Activated CD4-positive, alpha-beta T cell treated with anti-CD3 and anti-CD28 coated beads, Interleukin-2, amount 10 ng/mL, durations not matched to agents 7 days and 5 days (primary cell): Measurements from ENCODE around the gene SIGLEC6. TPM values are rescaled to one million over a fixed set of nuclear protein-coding genes. Genes with fewer than 3 reads are reported as not detected.

Source experiments
- CTCF ChIA-PET: fragments of 350-600 bp; sonication (Branson Sonifier 250); formaldehyde crosslinking; loops from one replicate; lab custom pipeline; 2021; ENCODE audit warnings: antibody characterized with exemption; lab: Charles Lee
- POLR2A ChIA-PET: fragments of 350-600 bp; sonication (Branson Sonifier 250); formaldehyde crosslinking; loops from one replicate; lab custom pipeline; 2021; ENCODE audit warnings: antibody characterized with exemption; lab: Charles Lee
- DNase-seq: peaks from one replicate; pipeline ENCODE4 v3.0.0-alpha.2; 2020
- H3K27ac Mint-ChIP-seq: one replicate; pipeline ENCODE4 v1.8.0; 2021; ENCODE audit warnings: mild to moderate bottlenecking, moderate library complexity, mixed read lengths
- H3K27me3 Mint-ChIP-seq: one replicate; pipeline ENCODE4 v1.8.0; 2021; ENCODE audit warnings: mixed read lengths
- H3K36me3 Mint-ChIP-seq: one replicate; pipeline ENCODE4 v1.8.0; 2021; ENCODE audit warnings: low read depth, mixed read lengths
- H3K4me1 Mint-ChIP-seq: one replicate; pipeline ENCODE4 v1.8.0; 2021; ENCODE audit warnings: mixed read lengths
- H3K4me3 Mint-ChIP-seq: one replicate; pipeline ENCODE4 v1.8.0; 2021; ENCODE audit warnings: mild to moderate bottlenecking, moderate library complexity, mixed read lengths
- H3K9me3 Mint-ChIP-seq: one replicate; pipeline ENCODE4 v1.8.0; 2021; ENCODE audit warnings: mixed read lengths
- total RNA-seq, 2 experiments: library from RNA; stranded (reverse); gene quantifications; one replicate each; pipeline ENCODE4 v1.2.3, GENCODE V29; 2021

The SIGLEC6 gene
- total RNA-seq, 2 experiments from 2014 or later: 0.29 to 0.69 TPM

DNA sequence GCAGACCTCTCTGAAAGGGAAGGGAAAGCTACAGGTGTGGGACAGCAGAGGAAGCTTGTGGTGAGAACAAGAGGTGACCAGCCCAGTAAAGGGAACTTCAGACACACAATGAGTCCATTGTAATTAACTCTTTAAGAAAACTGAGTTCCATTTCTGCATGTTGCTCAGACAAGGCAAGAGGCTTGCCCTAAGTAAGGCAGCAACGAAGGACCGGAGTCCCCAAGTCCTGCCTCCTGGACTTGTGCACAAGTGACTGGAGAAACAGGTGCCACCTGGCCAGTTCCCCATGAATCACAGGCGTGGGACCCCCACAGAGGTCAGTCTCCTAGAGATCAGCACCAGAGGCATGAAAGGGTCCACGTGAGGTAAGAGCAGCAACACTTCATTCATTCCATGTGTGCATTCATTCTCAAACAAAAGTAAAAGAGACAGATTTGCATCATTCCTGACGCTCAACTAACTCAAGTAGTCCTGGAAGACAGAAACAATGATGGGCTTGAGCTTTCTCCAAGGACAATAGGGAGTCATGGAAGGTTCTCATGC is 14.7 kb upstream of the SIGLEC6 start:
- H3K4me3 Mint-ChIP-seq: no peak overlapping the region
- no peak for DNase-seq

GRCh38 chr19:51544038-51544437 is 12.6 kb upstream of the SIGLEC6 start:
- Mint-ChIP-seq H3K27me3 (peaks cover 11% of the 10 kb centered on the region), H3K4me1 (peaks cover 30% of the 10 kb centered on the region)

More for the DNA sequence above, 14.7 kb upstream of the SIGLEC6 start:
- peaks cover 9% of the 10 kb centered on the region for H3K27me3 Mint-ChIP-seq
- H3K9me3 Mint-ChIP-seq: no peaks in the 10 kb centered on the region
- ChIA-PET CTCF (interaction anchor here (1.3 kb wide), 1 partner anchor 11 kb away, joined by 3 read pairs; no protein-coding TSS in a partner anchor), POLR2A (no interaction called here)
- H3K4me1 Mint-ChIP-seq: peaks cover 46% of the 10 kb centered on the region
- peak overlapping the region; percentile 79 for H3K27ac Mint-ChIP-seq
- peaks cover 2% of the 10 kb centered on the region for H3K36me3 Mint-ChIP-seq

DNA sequence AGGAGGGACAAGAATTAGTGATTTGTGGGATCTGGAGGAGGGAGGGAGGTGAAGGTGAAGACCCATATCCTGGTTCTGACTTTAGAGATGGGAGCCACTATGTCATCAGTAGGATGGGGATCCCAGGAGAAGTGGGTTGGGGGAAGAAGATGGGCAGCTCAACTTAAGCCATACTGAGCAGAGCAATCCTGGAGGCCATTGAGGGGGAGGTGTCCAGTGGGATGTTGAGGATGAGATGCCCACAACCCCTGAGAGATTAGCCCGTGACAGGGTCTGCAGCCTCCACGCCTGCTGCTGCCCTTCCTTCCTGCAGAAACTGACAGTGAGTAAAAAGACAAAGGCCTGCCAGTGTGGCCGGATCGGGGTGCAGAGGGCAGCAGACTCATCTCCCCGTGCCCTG is 11.2 kb upstream of the SIGLEC6 start:
- H3K27ac Mint-ChIP-seq: no peak overlapping the region
- peaks cover 19% of the 10 kb centered on the region for H3K27me3 Mint-ChIP-seq
- CTCF ChIA-PET: no interaction called here
- POLR2A ChIA-PET: no interaction called here
- H3K9me3 Mint-ChIP-seq: no peaks in the 10 kb centered on the region
- no peaks in the 10 kb centered on the region for H3K36me3 Mint-ChIP-seq
- no peak overlapping the region for H3K4me3 Mint-ChIP-seq
- DNase-seq: no peak
- H3K4me1 Mint-ChIP-seq: peaks cover 18% of the 10 kb centered on the region

More at GRCh38 chr19:51544038-51544437, 12.6 kb upstream of the SIGLEC6 start:
- ChIA-PET CTCF (no interaction called here), POLR2A (no interaction called here)
- H3K4me3 Mint-ChIP-seq: no peak overlapping the region
- H3K36me3 Mint-ChIP-seq: no peaks in the 10 kb centered on the region
- DNase-seq: no peak
- H3K9me3 Mint-ChIP-seq: no peaks in the 10 kb centered on the region
- no peak overlapping the region for H3K27ac Mint-ChIP-seq

- POLR2A ChIA-PET: no interaction called here
- Mint-ChIP-seq H3K36me3 (no peaks in the 10 kb centered on the region), H3K4me3 (no peak overlapping the region), H3K4me1 (peaks cover 9% of the 10 kb centered on the region), H3K9me3 (no peaks in the 10 kb centered on the region), H3K27ac (no peak overlapping the region), H3K27me3 (peaks cover 23% of the 10 kb centered on the region)
- DNase-seq: no peak
- CTCF ChIA-PET: interaction anchor here (0.6 kb wide), 1 partner anchor 898 kb away, joined by 3 read pairs; no protein-coding TSS in a partner anchor
These were observed 10.2 kb upstream of the SIGLEC6 start for GRCh38 chr19:51541458-51542357.

GRCh38 chr19:51539821-51540366 is 8.4 kb upstream of the SIGLEC6 start:
- Mint-ChIP-seq H3K4me3 (no peak overlapping the region), H3K27me3 (peaks cover 35% of the 10 kb centered on the region), H3K9me3 (no peaks in the 10 kb centered on the region), H3K36me3 (no peaks in the 10 kb centered on the region), H3K4me1 (no peaks in the 10 kb centered on the region), H3K27ac (no peak overlapping the region)
- ChIA-PET CTCF (no interaction called here), POLR2A (no interaction called here)
- DNase-seq: no peak

DNA sequence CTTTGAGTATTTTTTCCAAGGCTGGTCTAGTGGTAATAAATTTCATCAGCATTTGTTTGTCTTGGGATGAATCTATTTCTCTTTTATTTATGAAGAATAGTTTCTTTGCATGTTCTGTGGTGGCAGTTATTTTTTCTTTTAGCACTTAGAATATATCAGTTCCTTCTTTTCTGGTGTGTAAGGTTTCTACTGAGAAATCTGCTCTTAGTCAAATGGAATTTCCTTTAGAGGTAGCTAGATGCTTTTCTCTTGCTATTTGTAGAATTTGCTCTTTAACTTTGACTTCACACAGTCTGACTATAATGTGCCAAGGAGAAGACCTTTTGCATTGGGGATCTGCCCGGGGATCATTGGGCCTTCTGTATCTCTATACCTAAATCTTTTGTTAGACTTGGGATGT is 4.1 kb upstream of the SIGLEC6 start:
- Mint-ChIP-seq H3K27ac (no peak overlapping the region), H3K4me1 (peaks cover 7% of the 10 kb centered on the region), H3K4me3 (no peak overlapping the region), H3K36me3 (peaks cover 1% of the 10 kb centered on the region), H3K27me3 (peaks cover 54% of the 10 kb centered on the region), H3K9me3 (no peaks in the 10 kb centered on the region)
- DNase-seq: no peak
- ChIA-PET POLR2A (no interaction called here), CTCF (interaction anchor here (1.1 kb wide), 1 partner anchor 11 kb away, joined by 3 read pairs; no protein-coding TSS in a partner anchor)

- ChIA-PET CTCF (interaction anchor here (1.1 to 2.2 kb wide), 2 partner anchors 11 to 15 kb away, joined by 3 to 9 read pairs; no protein-coding TSS in a partner anchor), POLR2A (no interaction called here)
- no peak for DNase-seq
- H3K27ac Mint-ChIP-seq: no peak overlapping the region
- no peak overlapping the region for H3K4me3 Mint-ChIP-seq
- H3K36me3 Mint-ChIP-seq: peaks cover 1% of the 10 kb centered on the region
- H3K4me1 Mint-ChIP-seq: peaks cover 7% of the 10 kb centered on the region
- H3K27me3 Mint-ChIP-seq: peaks cover 49% of the 10 kb centered on the region
- H3K9me3 Mint-ChIP-seq: no peaks in the 10 kb centered on the region
These were observed 854 bp downstream of the SIGLEC6 start for GRCh38 chr19:51530616-51531015.

- H3K4me3 Mint-ChIP-seq: no peak overlapping the region
- H3K4me1 Mint-ChIP-seq: peaks cover 7% of the 10 kb centered on the region
- H3K27ac Mint-ChIP-seq: no peak overlapping the region
- no peaks in the 10 kb centered on the region for H3K9me3 Mint-ChIP-seq
- CTCF ChIA-PET: no interaction called here
- POLR2A ChIA-PET: no interaction called here
- peaks cover 36% of the 10 kb centered on the region for H3K27me3 Mint-ChIP-seq
- H3K36me3 Mint-ChIP-seq: peaks cover under 1% of the 10 kb centered on the region
- DNase-seq: no peak
These were observed 2.2 kb downstream of the SIGLEC6 start for GRCh38 chr19:51529301-51529700.

GRCh38 chr19:51525651-51526050 is 5.8 kb downstream of the SIGLEC6 start:
- H3K4me3 Mint-ChIP-seq: no peak overlapping the region
- no peaks in the 10 kb centered on the region for H3K9me3 Mint-ChIP-seq
- CTCF ChIA-PET: interaction anchor here (0.6 to 1.4 kb wide), 2 partner anchors 10 to 136 kb away, joined by 3 read pairs; no protein-coding TSS in a partner anchor
- H3K27ac Mint-ChIP-seq: no peak overlapping the region
- POLR2A ChIA-PET: no interaction called here
- no peaks in the 10 kb centered on the region for H3K4me1 Mint-ChIP-seq
- DNase-seq: no peak
- no peaks in the 10 kb centered on the region for H3K36me3 Mint-ChIP-seq
- H3K27me3 Mint-ChIP-seq: peaks cover 21% of the 10 kb centered on the region

- CTCF ChIA-PET: interaction anchor here (0.6 to 1.4 kb wide), 2 partner anchors 9 to 135 kb away, joined by 3 read pairs; no protein-coding TSS in a partner anchor
- Mint-ChIP-seq H3K4me1 (no peaks in the 10 kb centered on the region), H3K9me3 (no peaks in the 10 kb centered on the region), H3K27ac (no peak overlapping the region), H3K36me3 (no peaks in the 10 kb centered on the region), H3K4me3 (no peak overlapping the region), H3K27me3 (peaks cover 23% of the 10 kb centered on the region)
- POLR2A ChIA-PET: no interaction called here
- no peak for DNase-seq
These were observed 6.7 kb downstream of the SIGLEC6 start for GRCh38 chr19:51524666-51525264.

- ChIA-PET CTCF (interaction anchor here (0.6 kb wide), 1 partner anchor 135 kb away, joined by 3 read pairs; no protein-coding TSS in a partner anchor), POLR2A (no interaction called here)
- Mint-ChIP-seq H3K27me3 (peaks cover 18% of the 10 kb centered on the region), H3K4me1 (no peaks in the 10 kb centered on the region), H3K4me3 (no peak overlapping the region), H3K36me3 (no peaks in the 10 kb centered on the region), H3K27ac (no peak overlapping the region), H3K9me3 (peaks cover 3% of the 10 kb centered on the region)
- no peak for DNase-seq
These were observed 9.7 kb downstream of the SIGLEC6 start for GRCh38 chr19:51521781-51522180.

GRCh38 chr19:51521357-51521756 is 10.1 kb downstream of the SIGLEC6 start:
- no peak for DNase-seq
- peaks cover 3% of the 10 kb centered on the region for H3K9me3 Mint-ChIP-seq
- POLR2A ChIA-PET: no interaction called here
- H3K4me1 Mint-ChIP-seq: no peaks in the 10 kb centered on the region
- H3K4me3 Mint-ChIP-seq: no peak overlapping the region
- H3K27me3 Mint-ChIP-seq: peaks cover 17% of the 10 kb centered on the region
- CTCF ChIA-PET: no interaction called here
- H3K36me3 Mint-ChIP-seq: no peaks in the 10 kb centered on the region
- H3K27ac Mint-ChIP-seq: no peak overlapping the region
